Mucosa of rectum (tissue), 2 donors: Measurements from ENCODE around the gene LDLRAP1.

Experiments
- H3K27ac ChIP-seq, 2 donors: one replicate each; pipeline ENCODE4 v1.7.0; 2013; ENCODE audit warnings: inconsistent platforms in 2 of 2, low read depth in 2 of 2, low read length in 2 of 2
- H3K27me3 ChIP-seq, 2 donors: one replicate each; pipeline ENCODE4 v1.7.0; 2013; ENCODE audit warnings: low read length in 2 of 2; ENCODE audit not compliant: control insufficient read depth in 2 of 2, insufficient read depth in 2 of 2
- H3K36me3 ChIP-seq, 2 donors: one replicate each; pipeline ENCODE4 v1.7.0; 2013; ENCODE audit warnings: low read length in 2 of 2; ENCODE audit not compliant: control insufficient read depth in 2 of 2, insufficient read depth in 2 of 2
- H3K4me1 ChIP-seq, 2 donors: one replicate each; pipeline ENCODE4 v1.7.0; 2013; ENCODE audit warnings: low read length in 2 of 2, mild to moderate bottlenecking in 1 of 2; ENCODE audit not compliant: control insufficient read depth in 2 of 2, insufficient read depth in 2 of 2
- H3K4me3 ChIP-seq, 2 donors: one replicate each; pipeline ENCODE4 v1.7.0; 2013; ENCODE audit warnings: low read length in 2 of 2
- H3K9ac ChIP-seq, 2 donors: one replicate each; pipeline ENCODE4 v1.7.0; 2013; ENCODE audit warnings: low read length in 2 of 2, low read depth in 1 of 2, mild to moderate bottlenecking in 1 of 2
- H3K9me3 ChIP-seq, 2 donors: one replicate each; pipeline ENCODE4 v1.7.0; 2013; ENCODE audit warnings: low read length in 2 of 2; ENCODE audit not compliant: control insufficient read depth in 2 of 2
- donor health status: healthy.
- donor health status: Normal muscosa, but diverticular disease.

LDLRAP1 gene

DNA sequence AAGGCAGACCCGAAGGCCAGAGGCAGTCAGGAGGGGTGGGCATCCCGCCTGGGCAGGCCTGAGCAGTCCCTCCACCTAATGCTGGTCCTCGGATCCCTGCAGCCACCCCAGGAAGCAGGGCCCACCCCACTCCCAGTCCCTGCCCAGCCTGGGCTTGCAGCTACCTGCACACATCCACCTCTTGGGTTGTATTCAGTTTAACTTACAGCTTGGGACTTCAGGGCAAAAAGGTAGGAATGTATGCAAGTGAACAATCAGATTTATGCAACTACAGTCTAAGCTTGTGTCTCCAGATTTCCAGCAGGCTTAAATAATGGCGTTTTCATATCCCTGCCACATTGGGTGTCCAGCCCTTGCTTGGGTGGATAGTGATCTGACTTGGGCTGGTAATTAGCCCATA, 17.4 kb downstream of the LDLRAP1 start:
- no peak overlapping the region for H3K9ac ChIP-seq
- peak overlapping the region; percentile 25 to 74 for H3K27ac ChIP-seq
- peaks cover 22 to 44% of the 10 kb centered on the region in 2 donors for H3K36me3 ChIP-seq

DNA sequence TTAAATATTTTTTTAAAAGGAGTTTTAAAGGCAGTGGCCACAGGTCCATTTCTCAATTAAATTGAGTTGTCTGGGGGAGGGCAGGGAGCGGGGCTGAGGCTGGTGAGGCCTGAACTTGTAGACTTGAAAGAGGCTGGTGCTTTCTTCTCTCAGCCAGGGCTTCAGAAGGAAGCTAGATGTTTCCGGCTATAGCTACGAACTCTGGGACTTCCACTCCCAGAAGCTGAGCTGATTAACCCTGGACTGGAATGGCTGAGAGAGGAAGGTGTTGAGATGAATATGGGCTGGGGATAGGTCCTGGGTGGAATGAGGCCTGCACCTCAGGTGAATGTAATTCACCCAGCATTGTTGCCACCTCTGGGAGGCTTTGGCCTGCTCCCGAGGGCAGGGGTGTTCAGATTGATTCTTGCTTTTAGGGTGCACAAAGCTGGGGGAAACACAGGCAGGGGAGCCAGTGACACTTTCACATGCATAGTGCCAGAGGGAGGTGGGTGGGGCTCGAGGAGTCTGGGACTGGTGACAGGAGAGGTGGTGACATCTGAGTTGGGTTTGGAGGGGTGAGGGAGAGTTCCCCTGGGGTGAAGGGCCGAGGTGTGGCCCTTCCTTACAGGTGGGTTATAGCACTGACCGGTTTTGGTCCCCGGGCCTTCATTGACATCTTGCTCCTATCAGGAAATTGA, 18.2 kb downstream of the LDLRAP1 start:
- H3K4me3 ChIP-seq = no peak overlapping the region
- H3K9ac ChIP-seq = peak overlapping the region; percentile 38 to 45
- no peaks in the 10 kb centered on the region for H3K27me3 ChIP-seq
- no peaks in the 10 kb centered on the region for H3K9me3 ChIP-seq
- H3K27ac ChIP-seq = peak overlapping the region; percentile 74 to 81
- H3K4me1 ChIP-seq = peaks cover 30 to 31% of the 10 kb centered on the region in 2 donors
- H3K36me3 ChIP-seq = peaks cover 25 to 44% of the 10 kb centered on the region in 2 donors

More for the DNA sequence above, 17.4 kb downstream of the LDLRAP1 start:
- no peaks in the 10 kb centered on the region for H3K27me3 ChIP-seq
- H3K4me3 ChIP-seq = no peak overlapping the region
- H3K9me3 ChIP-seq = no peaks in the 10 kb centered on the region
- H3K4me1 ChIP-seq = peaks cover 36 to 37% of the 10 kb centered on the region in 2 donors

DNA sequence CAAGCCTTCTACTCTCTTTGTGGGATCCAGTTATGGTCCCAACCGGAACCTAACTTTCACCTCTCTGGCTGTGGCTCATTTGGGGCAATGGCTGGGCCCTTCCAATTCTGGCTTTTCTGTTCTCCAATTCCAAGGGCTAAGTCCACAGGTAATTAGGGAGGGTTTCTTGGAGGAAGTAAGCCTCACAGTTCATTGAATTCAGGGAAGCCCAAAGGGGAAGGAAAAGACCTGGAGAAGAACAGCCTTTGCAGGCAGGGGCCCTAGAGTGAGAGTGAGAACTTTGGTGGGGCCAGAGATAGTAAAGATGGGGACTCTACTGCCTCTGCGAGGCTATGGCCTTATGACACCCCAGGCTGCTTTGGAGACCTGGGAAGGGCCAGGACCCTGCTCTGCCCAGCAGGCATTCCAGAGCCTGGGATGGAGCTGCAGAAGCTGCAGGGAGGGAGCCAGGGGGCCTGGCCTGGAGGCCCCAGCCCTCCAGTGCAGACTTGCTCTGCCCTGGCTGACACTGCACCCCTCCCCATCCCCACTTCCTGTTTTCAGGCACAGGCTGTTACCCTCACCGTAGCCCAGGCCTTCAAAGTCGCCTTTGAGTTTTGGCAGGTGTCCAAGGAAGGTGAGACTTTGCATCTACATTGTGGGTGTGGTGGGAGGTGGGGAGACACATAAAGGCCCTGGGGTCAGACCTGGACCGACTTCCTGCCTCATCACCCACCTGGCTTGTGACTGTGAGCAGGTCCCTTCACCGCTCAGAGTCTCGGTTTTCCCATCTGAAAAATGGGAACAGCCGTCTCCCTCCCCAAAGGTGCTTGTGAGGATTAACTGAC, 18.9 kb downstream of the LDLRAP1 start:
- H3K36me3 ChIP-seq = peaks cover 25 to 42% of the 10 kb centered on the region in 2 donors
- no peaks in the 10 kb centered on the region for H3K9me3 ChIP-seq
- peak overlapping the region in 1 of 2 donors; percentile 37 for H3K4me3 ChIP-seq
- peak overlapping the region; percentile 74 to 81 for H3K27ac ChIP-seq
- peak overlapping the region; percentile 41 to 45 for H3K9ac ChIP-seq
- peaks cover 25 to 27% of the 10 kb centered on the region in 2 donors for H3K4me1 ChIP-seq
- H3K27me3 ChIP-seq = no peaks in the 10 kb centered on the region

DNA sequence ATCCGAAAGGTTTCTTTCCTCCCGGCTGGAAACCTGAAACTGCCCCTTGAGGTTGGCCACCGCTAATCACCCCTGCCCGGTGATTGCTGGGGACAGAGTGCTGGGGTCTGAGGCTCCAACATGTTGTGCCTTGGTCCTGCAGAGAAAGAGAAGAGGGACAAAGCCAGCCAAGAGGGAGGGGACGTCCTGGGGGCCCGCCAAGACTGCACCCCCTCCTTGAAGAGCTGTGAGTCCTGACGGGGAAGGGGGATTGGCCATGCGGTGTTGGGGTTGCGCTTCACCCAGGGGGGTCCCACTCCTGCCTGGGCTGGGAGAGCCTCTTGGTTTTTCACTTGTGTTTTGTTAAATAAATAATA, 19.5 kb downstream of the LDLRAP1 start:
- peaks cover 27 to 37% of the 10 kb centered on the region in 2 donors for H3K36me3 ChIP-seq
- peak overlapping the region; percentile 74 to 81 for H3K27ac ChIP-seq
- peaks cover 26 to 27% of the 10 kb centered on the region in 2 donors for H3K4me1 ChIP-seq
- peak overlapping the region in 1 of 2 donors; percentile 37 for H3K9ac ChIP-seq
- no peak overlapping the region for H3K4me3 ChIP-seq
- no peaks in the 10 kb centered on the region for H3K27me3 ChIP-seq
- H3K9me3 ChIP-seq = no peaks in the 10 kb centered on the region

DNA sequence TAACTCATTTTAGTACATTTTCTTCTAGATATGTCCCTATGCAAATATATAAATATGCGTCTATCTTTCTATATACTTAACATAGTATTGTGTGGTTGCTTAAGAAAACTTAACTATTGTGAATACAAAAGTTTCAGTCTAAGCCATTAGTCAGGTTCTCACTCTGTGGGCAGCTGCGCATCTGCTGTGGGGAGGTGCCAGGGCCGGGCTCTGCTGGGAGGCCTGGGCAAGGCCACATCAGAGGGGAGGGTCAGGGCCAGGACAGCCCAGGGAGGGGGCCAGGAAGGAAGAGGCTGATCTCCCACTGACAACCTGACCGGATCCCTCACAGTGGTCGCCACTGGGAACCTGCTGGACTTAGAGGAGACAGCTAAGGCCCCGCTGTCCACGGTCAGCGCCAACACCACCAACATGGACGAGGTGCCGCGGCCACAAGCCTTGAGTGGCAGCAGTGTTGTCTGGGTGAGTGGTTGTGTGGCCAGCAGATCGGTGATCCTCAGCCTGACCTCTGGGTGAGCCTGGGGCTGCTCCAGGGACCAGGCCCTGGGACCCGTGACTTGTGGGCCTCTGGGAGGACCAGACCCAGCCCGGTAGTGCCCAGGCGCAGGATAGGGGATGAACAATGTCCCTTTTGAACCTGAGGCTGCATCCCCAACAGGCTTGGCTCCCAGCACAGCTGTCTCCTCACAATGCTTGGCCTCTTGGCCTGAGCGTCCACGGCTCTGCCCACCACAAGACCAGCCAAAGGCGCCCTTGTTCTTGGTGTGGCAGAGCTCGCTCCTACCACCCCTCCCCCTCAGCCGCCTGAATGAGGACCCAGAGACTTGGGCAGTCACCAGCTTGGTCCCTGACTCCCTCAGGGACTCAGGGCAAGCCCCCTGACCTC, 20.2 kb downstream of the LDLRAP1 start:
- Histone ChIP-seq H3K4me3 (no peak overlapping the region), H3K27ac (peak overlapping the region in 1 of 2 donors; percentile 81), H3K4me1 (peaks cover 27 to 28% of the 10 kb centered on the region in 2 donors), H3K9ac (no peak overlapping the region), H3K9me3 (no peaks in the 10 kb centered on the region), H3K36me3 (peaks cover 25 to 30% of the 10 kb centered on the region in 2 donors), H3K27me3 (no peaks in the 10 kb centered on the region)

DNA sequence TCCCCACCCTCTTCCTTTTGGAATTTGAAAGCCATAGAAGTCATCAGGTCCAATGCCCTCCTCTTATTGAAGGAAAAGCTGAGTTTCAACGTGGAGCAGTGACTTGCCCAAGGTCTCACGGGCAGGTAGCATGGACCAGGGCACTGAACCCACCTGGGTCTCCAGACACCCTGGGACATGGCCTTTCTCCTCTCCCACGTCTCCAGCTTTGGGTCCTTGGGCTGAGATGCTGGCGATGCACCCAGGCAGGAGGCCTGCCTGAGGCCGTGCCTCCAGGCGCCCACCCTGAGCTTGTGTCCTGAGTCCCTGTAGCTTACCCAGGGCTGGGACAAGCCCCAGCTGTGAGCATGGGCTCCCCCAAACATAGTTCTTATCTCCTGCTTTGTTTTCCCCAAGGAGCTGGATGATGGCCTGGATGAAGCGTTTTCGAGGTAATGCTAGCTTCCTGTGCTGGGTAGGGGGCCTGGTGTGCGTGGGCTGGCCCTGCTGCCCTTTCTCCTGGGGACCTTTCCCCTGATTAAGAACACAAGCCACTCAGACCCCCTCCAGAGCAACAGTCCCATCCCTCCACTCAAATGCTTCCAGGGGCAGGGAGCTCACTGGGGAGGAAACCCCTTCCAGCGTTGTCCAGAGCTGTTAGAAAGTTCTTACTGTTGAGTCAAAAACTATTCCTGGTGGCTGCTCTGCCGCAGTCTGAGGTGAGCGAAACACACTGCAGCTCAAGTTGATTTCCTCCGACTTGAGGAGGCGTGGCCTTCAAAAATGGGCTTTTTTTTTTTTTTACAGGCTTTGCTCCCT, 21.6 kb downstream of the LDLRAP1 start:
- H3K9me3 ChIP-seq = no peaks in the 10 kb centered on the region

DNA sequence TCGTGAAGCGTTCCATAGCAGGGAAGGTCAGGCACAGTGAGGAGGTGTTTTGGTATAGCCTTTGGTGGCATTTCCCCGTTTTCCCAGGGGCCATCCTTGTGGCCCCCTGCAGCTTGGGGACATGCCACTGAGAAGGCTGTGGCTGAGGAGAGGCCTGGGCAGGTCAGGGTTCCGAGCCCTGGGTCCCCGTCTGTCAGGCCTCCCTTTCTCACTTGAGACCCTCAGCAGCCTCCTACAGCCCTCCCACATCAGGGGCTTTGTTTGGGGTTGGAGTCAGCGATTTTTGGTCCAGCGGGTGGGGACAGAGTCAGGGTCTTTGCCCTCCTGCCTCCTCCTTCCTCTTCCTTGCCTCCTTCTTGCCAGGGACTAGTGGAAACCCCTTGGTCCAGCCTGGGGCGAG, 22.2 kb downstream of the LDLRAP1 start:
- Histone ChIP-seq H3K4me3 (no peak overlapping the region), H3K9ac (no peak overlapping the region), H3K4me1 (peaks cover 24 to 26% of the 10 kb centered on the region in 2 donors), H3K36me3 (peaks cover 15 to 18% of the 10 kb centered on the region in 2 donors), H3K27me3 (no peaks in the 10 kb centered on the region), H3K9me3 (no peaks in the 10 kb centered on the region), H3K27ac (no peak overlapping the region)

More for the DNA sequence above, 21.6 kb downstream of the LDLRAP1 start:
- H3K27me3 ChIP-seq = no peaks in the 10 kb centered on the region
- H3K27ac ChIP-seq = no peak overlapping the region
- no peak overlapping the region for H3K4me3 ChIP-seq
- H3K9ac ChIP-seq = no peak overlapping the region
- H3K4me1 ChIP-seq = peaks cover 27 to 28% of the 10 kb centered on the region in 2 donors
- H3K36me3 ChIP-seq = peaks cover 15 to 18% of the 10 kb centered on the region in 2 donors

DNA sequence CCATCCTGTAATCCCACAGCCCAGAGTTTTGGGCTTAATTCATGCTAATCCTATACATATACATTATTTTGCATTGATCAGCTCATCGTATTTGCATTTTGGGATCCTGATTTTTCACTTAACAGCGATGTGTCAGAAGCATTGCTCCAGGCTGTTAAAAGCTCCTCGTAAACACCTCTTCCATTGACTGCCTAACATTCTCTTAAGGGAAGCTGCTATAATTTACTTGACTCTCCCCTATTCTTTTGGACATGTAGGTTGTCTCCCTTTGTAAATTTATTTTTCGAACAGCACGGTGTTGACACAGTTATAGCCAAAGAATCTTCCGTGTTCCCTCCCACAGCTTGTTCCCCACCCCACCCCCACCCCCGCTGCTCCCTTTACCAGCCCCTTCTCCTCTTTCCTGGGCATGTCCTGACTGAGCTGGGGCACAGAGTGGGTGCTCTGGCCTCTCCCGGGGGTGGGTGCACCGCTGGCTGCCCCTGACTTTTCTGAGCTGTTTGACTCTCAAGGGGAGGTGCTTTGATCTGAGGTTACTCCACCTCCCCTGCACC, 22.8 kb downstream of the LDLRAP1 start:
- H3K4me1 ChIP-seq = peaks cover 21 to 23% of the 10 kb centered on the region in 2 donors
- no peaks in the 10 kb centered on the region for H3K27me3 ChIP-seq
- no peak overlapping the region for H3K27ac ChIP-seq
- H3K36me3 ChIP-seq = peaks cover 15 to 18% of the 10 kb centered on the region in 2 donors
- no peak overlapping the region for H3K4me3 ChIP-seq
- H3K9me3 ChIP-seq = no peaks in the 10 kb centered on the region
- H3K9ac ChIP-seq = no peak overlapping the region

DNA sequence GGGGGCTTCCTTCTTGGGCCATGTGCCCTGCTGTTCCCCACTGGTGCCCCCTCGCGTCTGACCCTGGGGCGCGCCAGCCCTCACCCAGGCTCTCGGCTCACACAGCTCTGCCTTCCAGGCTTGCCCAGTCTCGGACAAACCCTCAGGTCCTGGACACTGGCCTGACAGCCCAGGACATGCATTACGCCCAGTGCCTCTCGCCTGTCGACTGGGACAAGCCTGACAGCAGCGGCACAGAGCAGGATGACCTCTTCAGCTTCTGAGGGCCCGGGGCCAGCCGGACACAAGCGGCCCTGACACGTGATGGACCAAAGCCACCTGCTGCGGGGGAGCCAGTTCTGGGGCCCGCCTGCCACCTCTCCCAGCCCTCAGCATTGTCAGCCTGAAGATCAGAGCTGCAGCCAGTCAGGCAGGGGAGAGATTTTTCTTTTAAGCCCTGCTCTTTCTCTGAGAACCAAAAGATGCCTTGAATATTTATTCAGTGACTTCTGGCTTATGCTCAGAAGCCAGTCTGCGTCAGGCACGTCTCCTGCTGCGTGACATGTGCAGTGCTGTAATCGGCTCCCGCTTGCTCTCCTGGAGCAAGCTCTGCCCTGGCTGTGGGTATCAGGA, 23.4 kb downstream of the LDLRAP1 start:
- Histone ChIP-seq H3K27ac (peak overlapping the region in 1 of 2 donors; percentile 13), H3K9me3 (no peaks in the 10 kb centered on the region), H3K27me3 (no peaks in the 10 kb centered on the region), H3K4me3 (no peak overlapping the region), H3K9ac (no peak overlapping the region), H3K4me1 (peaks cover 15 to 17% of the 10 kb centered on the region in 2 donors), H3K36me3 (peaks cover 15 to 18% of the 10 kb centered on the region in 2 donors)
